ENCODE measurements around the gene GIPR.

- TF ChIP-seq CTCF (IDR thresholded peaks at IDR 0.05 in 4 of 5, conservative IDR thresholded peaks at IDR 0.05 in 1 of 5) (no peak), POLR2A (IDR thresholded peaks at IDR 0.05) (no peak)
Measured at GRCh38 chr19:45636275-45636674, 31.7 kb upstream of the GIPR start.

Measured in gastrocnemius medialis (tissue), 4 donors.